ENCODE data around the gene POLR2I.
"Not testable (repeated sequence)": the region's sequence is repeated elsewhere in the genome, so short reads cannot be mapped to it uniquely, and the experiment has no call there.

POLR2I gene

GRCh38 chr19:36099166-36099785, 15.4 kb downstream of the POLR2I start:
- no peak for DNase-seq

- no peak for DNase-seq
Measured at GRCh38 chr19:36097036-36097435, 17.6 kb downstream of the POLR2I start.

DNA sequence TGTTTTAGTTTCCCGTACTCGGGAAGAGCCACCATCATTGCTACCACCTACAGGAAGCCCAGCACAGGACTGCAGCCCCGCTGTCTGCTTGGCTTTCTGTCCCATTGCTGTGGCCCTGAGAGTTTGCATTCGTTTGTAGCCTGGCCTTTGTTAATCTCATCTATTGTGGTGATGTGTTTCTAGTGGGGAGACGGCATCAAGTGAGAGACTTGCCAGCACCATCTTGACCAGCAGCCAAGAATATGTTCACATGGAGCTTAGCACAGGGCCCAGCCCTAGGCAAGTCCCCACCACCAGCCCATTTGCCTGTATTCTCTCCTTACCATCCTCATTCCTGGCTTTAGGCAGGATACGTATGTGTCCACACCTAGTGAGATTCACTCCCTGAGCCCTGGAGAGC, 21.0 kb downstream of the POLR2I start:
- DNase-seq, result no peak

DNA sequence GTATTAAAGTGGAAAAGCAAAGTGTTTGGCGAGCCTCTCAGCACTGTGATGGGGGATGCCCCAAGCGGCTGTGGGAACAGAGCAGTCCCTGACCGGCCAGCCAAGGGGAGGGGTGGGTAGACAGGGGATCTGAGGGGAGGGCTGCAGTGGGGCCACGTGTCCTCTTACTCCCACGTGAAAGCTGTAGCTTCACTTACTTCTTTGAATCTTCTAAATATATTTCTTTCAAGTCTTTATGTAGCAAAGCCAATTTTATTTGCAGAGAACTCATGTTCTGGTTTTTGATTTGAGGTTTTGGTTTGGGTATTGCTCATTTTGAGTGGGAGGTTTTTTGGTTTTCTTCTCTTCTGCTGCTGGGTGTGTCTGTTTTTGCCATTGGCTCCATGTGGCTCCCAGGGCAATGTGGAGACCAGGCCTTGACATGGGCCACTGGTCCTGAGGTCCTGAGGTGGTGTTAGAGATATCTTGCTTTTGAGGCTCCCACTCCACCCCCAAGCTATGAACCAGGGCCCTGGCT, 21.5 kb downstream of the POLR2I start:
- peak; percentile 38 to 51 for DNase-seq

DNA sequence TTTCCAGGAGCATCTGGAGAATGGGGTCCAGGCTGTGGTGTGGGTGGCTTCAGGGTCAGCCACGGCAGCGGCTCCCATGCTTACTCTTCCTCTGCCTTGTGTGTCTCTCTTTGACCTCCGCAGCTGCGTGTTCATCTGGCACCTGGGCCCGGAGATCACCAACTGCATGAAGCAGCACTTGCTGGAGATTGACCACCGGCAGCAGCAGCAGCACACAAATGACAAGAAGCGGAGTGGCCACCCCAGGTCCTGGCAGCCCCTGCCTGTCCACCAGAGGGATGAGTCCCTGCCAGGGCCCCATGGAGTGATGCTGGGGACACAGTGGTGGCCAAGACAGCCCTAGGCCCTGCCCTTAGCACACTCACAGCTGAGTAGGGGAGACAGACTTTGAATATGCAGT, 22.1 kb downstream of the POLR2I start:
- DNase-seq, result no peak

GRCh38 chr19:36090910-36091695, 23.6 kb downstream of the POLR2I start:
- no peak for DNase-seq

DNA sequence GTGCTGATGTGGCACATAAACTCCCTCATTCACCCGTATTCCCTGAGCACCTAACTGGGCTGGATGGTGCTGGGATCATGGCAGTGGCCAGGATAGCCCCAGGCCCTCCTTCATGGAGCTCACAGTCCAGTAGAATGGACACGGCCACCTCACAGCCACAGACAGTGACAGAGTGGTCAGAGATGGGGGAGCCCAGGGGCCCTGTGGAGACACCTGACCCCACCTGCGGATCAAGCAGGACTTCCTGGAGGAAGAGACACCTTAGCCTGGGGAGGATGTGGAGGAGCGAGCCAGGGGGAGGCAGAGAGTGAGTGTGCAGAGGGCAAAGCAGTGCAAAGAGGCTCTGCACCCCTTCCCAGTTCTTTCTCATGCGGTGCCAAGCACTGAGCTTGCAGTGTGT, 24.8 kb downstream of the POLR2I start:
- no peak for DNase-seq

DNA sequence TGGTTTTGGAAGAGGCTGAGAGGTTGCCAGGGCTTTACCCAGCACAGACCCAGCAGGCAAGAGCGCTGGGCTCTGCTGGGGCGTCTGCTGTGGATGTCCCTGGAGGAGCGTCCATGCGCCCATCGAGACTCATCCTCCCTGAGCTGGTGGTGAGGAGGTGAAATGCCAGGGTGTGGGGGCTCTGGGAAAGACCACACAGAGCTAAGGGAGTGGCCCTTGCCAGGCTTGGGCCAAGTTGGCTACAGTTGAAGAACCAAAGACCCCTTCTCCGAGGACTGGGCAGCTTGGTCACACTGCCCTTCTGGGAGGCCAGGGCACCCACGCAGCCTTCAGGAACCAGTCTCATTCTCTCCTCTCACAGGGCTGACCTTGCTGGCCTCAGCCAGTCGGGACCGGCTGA, 28.3 kb downstream of the POLR2I start:
- no peak for DNase-seq

DNA sequence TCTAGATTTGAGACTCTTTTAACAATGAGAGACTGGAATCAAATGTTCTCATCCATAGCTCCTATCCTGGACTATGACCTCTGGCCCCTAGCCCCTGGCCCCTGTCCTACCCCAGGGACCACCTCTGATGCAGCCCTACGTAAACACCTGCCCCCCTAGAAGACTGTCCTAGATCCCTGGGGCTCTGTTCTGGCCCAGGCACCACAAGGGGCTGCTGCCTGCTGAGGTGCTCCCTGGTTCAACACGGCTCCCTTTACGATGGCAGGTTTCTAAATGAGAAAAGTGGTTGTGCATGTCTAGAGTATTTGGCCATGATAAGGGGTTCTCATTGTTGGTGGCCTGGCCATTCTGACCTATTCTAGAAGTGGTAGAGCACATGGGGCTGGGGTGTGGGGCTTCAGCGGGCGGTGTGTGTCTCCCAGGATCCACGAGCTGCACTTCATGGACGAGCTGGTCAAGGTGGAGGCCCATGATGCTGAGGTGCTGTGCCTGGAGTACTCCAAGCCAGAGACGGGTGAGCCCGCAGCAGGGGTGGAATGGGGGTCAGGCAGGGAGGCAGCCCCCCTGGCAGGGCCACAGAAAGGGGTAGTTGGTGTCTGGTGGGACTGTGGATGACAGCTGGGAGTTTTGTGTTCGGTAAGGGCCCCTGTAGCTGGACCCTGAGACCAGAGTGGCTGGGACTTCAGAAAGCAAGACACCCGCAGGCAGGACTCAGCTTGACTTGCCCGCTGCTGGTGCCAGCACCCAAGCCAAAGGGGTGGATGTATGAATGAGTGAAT, 30.3 kb downstream of the POLR2I start:
- DNase-seq, result no peak

DNA sequence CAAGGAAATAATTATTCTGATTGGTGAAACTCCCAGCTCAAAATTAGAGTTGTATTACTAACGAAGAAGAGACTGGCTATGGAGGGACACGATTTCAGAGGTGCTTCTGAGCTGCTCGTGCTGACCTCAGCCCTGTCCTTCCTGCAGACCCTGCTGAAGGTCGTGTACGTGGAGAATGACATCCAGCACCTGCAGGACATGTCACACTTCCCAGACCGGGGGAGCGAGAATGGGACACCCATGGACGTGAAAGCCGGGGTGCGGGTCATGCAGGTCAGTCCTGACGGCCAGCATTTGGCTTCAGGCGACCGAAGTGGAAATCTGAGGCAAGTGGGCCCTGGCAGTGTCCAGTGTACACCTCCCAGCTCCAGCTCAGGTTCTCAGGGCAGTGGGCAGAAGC, 31.8 kb downstream of the POLR2I start:
- no peak for DNase-seq

GRCh38 chr19:36081894-36082293, 32.8 kb downstream of the POLR2I start:
- no peak for DNase-seq

GRCh38 chr19:36081385-36081784, 33.3 kb downstream of the POLR2I start:
- no peak for DNase-seq

DNA sequence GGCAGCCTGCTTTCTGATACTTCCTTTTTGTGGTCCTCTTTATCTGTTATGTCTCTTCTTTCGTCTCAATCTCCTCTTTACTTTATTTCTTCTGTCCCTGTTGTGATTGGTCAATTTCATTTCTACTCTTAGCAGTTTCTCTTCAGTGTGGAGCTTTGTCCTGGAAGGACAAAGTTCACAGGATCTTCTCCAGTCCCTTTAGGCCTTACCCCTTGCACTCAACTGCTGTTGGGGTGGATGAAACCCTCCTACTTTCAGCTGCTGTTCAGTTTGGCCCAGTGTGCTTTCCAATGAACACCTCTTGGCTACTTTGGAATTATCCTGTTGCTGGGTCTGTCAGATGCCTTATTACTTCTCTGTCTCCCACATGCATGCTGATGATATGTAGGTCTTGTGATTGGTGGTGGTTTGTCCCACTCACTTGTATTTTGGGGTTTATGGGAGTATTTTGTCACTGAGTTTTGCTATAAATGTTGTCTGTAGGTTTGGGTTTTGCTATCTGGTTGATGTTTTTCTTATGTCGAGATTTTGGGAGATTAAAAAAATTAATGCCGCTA, 35.2 kb downstream of the POLR2I start:
- no peak for DNase-seq

DNA sequence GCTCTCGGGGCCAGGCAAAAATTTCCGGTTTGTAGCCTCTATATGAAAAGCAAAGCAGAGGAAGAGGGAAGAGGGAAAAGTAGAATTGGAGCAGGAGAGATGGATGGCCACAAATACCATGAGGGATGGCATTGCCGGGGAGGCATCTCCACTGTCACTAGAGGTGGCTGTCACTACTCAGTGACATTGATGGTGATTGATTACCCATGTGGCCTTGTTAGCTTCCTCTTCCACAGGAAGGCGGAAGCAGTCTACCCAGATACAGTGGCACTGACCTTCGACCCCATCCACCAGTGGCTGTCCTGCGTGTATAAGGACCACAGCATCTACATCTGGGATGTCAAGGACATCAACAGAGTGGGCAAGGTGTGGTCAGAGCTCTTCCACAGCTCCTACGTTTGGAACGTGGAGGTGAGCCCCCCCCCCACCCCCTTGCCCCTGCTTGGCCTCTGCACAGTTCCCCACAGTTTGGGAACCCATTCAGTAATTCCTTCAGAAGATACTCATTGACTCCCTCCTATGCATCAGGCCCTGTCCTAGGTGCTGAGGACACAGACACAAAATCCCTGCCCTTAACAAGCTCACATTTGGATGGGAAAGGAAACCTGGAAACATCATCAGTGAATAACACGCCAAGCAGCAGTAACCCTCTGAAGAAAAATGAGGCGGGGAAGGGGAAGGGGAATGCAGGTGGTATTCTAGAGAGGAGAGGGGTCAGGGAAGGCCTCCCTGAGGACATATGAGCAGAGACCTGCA, 41.4 kb downstream of the POLR2I start:
- DNase-seq, result no peak

GRCh38 chr19:36072081-36072480, 42.6 kb downstream of the POLR2I start:
- DNase-seq, result no peak

DNA sequence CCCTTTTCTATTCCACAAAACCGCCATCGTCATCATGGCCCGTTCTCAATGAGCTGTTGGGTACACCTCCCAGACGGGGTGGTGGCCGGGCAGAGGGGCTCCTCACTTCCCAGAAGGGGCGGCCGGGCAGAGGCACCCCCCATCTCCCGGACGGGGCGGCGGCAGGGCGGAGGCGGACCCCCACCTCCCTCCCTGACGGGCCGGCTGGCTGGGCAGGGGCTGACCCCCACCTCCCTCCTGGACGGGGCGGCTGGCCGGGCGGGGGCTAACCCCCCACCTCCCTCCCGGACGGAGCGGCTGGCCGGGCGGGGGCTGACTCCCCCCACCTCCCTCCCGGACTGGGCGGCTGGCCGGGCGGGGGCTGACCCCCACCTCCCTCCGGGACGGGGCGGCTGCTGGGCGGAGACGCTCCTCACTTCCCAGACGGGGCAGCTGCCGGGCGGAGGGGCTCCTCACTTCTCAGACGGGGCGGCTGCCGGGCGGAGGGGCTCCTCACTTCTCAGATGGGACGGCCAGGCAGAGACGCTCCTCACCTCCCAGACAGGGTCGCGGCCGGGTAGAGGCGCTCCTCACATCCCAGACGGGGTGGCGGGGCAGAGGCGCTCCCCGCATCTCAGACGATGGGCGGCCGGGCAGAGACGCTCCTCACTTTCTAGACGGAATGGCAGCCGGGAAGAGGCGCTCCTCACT, 45.7 kb downstream of the POLR2I start:
- DNase-seq, result not testable (repeated sequence)

DNA sequence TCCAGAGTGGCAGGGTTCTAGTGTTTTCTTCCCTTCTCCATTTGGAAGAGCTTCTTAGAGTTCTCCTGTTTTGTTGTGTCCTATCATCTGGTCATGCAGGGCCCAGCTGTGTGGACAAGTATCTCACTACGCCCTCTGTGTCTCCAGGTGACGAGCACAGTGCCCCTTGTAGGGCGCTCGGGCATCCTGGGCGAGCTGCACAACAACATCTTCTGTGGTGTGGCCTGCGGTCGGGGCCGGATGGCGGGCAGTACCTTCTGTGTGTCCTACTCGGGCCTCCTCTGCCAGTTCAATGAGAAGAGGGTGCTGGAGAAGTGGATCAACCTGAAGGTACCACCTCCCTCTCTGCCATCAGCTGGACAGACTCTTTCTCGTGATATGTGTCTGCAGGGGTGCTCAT, 47.0 kb downstream of the POLR2I start:
- no peak for DNase-seq

GRCh38 chr19:36064826-36065225, 49.8 kb downstream of the POLR2I start:
- DNase-seq, result no peak
